ENCODE measurements around the gene AGRN.
A peak's percentile ranks its signal among the peaks of the same experiment; 100 is the strongest.

AGRN gene

GRCh38 chr1:1084372-1085170 lies 64.7 kb downstream of the AGRN start:
- Mint-ChIP-seq H3K9me3 (no peaks in the 10 kb centered on the region), H3K27ac (no peak overlapping the region)
- no peak for ATAC-seq

GRCh38 chr1:1085171-1085841 lies 65.4 kb downstream of the AGRN start:
- H3K4me1 Mint-ChIP-seq = peaks cover 1% of the 10 kb centered on the region
- H3K27me3 Mint-ChIP-seq = no peaks in the 10 kb centered on the region
- ATAC-seq = no peak
- no peak overlapping the region for H3K4me3 Mint-ChIP-seq
- H3K27ac Mint-ChIP-seq = no peak overlapping the region
- H3K36me3 Mint-ChIP-seq = peaks cover 26% of the 10 kb centered on the region
- no peaks in the 10 kb centered on the region for H3K9me3 Mint-ChIP-seq

More at GRCh38 chr1:1084372-1085170, 64.7 kb downstream of the AGRN start:
- Mint-ChIP-seq H3K36me3 (peaks cover 23% of the 10 kb centered on the region), H3K4me1 (peaks cover 8% of the 10 kb centered on the region), H3K27me3 (no peaks in the 10 kb centered on the region), H3K4me3 (no peak overlapping the region)

- Mint-ChIP-seq H3K4me1 (peaks cover 2% of the 10 kb centered on the region), H3K4me3 (no peak overlapping the region), H3K27me3 (no peaks in the 10 kb centered on the region), H3K36me3 (peaks cover 26% of the 10 kb centered on the region), H3K9me3 (no peaks in the 10 kb centered on the region), H3K27ac (no peak overlapping the region)
- no peak for ATAC-seq
Measured at GRCh38 chr1:1085911-1086841, 66.3 kb downstream of the AGRN start.

- Mint-ChIP-seq H3K9me3 (no peaks in the 10 kb centered on the region), H3K36me3 (peaks cover 26% of the 10 kb centered on the region), H3K4me3 (no peak overlapping the region), H3K27me3 (no peaks in the 10 kb centered on the region), H3K27ac (no peak overlapping the region), H3K4me1 (peaks cover 8% of the 10 kb centered on the region)
- ATAC-seq = no peak
Measured at GRCh38 chr1:1086911-1087341, 67.0 kb downstream of the AGRN start.

- peaks cover 26% of the 10 kb centered on the region for H3K36me3 Mint-ChIP-seq
- no peaks in the 10 kb centered on the region for H3K9me3 Mint-ChIP-seq
- H3K27me3 Mint-ChIP-seq = no peaks in the 10 kb centered on the region
- no peak overlapping the region for H3K4me3 Mint-ChIP-seq
- H3K27ac Mint-ChIP-seq = no peak overlapping the region
- ATAC-seq = no peak
- peaks cover 10% of the 10 kb centered on the region for H3K4me1 Mint-ChIP-seq
Measured at GRCh38 chr1:1087351-1088028, 67.6 kb downstream of the AGRN start.

GRCh38 chr1:1088029-1088800 lies 68.3 kb downstream of the AGRN start:
- H3K27ac Mint-ChIP-seq = no peak overlapping the region

GRCh38 chr1:1088801-1089680 lies 69.1 kb downstream of the AGRN start:
- Mint-ChIP-seq H3K27ac (no peak overlapping the region), H3K4me3 (no peak overlapping the region), H3K27me3 (no peaks in the 10 kb centered on the region), H3K36me3 (peaks cover 19% of the 10 kb centered on the region), H3K4me1 (peaks cover 25% of the 10 kb centered on the region), H3K9me3 (no peaks in the 10 kb centered on the region)
- ATAC-seq = no peak

More at GRCh38 chr1:1088029-1088800, 68.3 kb downstream of the AGRN start:
- no peak for ATAC-seq
- peaks cover 17% of the 10 kb centered on the region for H3K4me1 Mint-ChIP-seq
- no peak overlapping the region for H3K4me3 Mint-ChIP-seq
- H3K27me3 Mint-ChIP-seq = no peaks in the 10 kb centered on the region
- peaks cover 22% of the 10 kb centered on the region for H3K36me3 Mint-ChIP-seq
- H3K9me3 Mint-ChIP-seq = no peaks in the 10 kb centered on the region

- no peaks in the 10 kb centered on the region for H3K27me3 Mint-ChIP-seq
Measured at GRCh38 chr1:1089731-1090423, 70.0 kb downstream of the AGRN start.

GRCh38 chr1:1090424-1091343 lies 70.8 kb downstream of the AGRN start:
- peaks cover 19% of the 10 kb centered on the region for H3K36me3 Mint-ChIP-seq

More at GRCh38 chr1:1089731-1090423, 70.0 kb downstream of the AGRN start:
- H3K27ac Mint-ChIP-seq = no peak overlapping the region
- H3K9me3 Mint-ChIP-seq = no peaks in the 10 kb centered on the region
- ATAC-seq = no peak
- peaks cover 19% of the 10 kb centered on the region for H3K36me3 Mint-ChIP-seq
- no peak overlapping the region for H3K4me3 Mint-ChIP-seq
- H3K4me1 Mint-ChIP-seq = peaks cover 27% of the 10 kb centered on the region

GRCh38 chr1:1091344-1092148 lies 71.6 kb downstream of the AGRN start:
- no peak for ATAC-seq
- no peak overlapping the region for H3K4me3 Mint-ChIP-seq
- peaks cover 27% of the 10 kb centered on the region for H3K4me1 Mint-ChIP-seq
- H3K27me3 Mint-ChIP-seq = no peaks in the 10 kb centered on the region
- H3K27ac Mint-ChIP-seq = no peak overlapping the region
- H3K9me3 Mint-ChIP-seq = no peaks in the 10 kb centered on the region
- H3K36me3 Mint-ChIP-seq = peaks cover 17% of the 10 kb centered on the region

More at GRCh38 chr1:1090424-1091343, 70.8 kb downstream of the AGRN start:
- no peak overlapping the region for H3K4me3 Mint-ChIP-seq
- no peak for ATAC-seq
- no peaks in the 10 kb centered on the region for H3K27me3 Mint-ChIP-seq
- no peak overlapping the region for H3K27ac Mint-ChIP-seq
- H3K4me1 Mint-ChIP-seq = peaks cover 27% of the 10 kb centered on the region
- H3K9me3 Mint-ChIP-seq = no peaks in the 10 kb centered on the region

GRCh38 chr1:1092149-1092855 lies 72.4 kb downstream of the AGRN start:
- peaks cover 27% of the 10 kb centered on the region for H3K4me1 Mint-ChIP-seq
- H3K4me3 Mint-ChIP-seq = no peak overlapping the region
- no peaks in the 10 kb centered on the region for H3K9me3 Mint-ChIP-seq
- no peaks in the 10 kb centered on the region for H3K27me3 Mint-ChIP-seq
- H3K36me3 Mint-ChIP-seq = peaks cover 11% of the 10 kb centered on the region
- ATAC-seq = no peak
- peak overlapping the region; percentile 50 for H3K27ac Mint-ChIP-seq

Measured in stimulated activated memory B cell treated with anti-CD40 and anti-IgM and Interleukin-4, amounts not matched to agents 10 μg/mL and 1 μg/mL and 100 μg/mL, for 72 hours (primary cell).